ENCODE measurements around the gene GALNT1. TPM values are rescaled to one million over a fixed set of nuclear protein-coding genes. Genes with fewer than 3 reads are reported as not detected.

GALNT1 gene
- total RNA-seq, 4 donors from 2014 or later, result 40.2 to 47.9 (median 45.0) TPM

DNA sequence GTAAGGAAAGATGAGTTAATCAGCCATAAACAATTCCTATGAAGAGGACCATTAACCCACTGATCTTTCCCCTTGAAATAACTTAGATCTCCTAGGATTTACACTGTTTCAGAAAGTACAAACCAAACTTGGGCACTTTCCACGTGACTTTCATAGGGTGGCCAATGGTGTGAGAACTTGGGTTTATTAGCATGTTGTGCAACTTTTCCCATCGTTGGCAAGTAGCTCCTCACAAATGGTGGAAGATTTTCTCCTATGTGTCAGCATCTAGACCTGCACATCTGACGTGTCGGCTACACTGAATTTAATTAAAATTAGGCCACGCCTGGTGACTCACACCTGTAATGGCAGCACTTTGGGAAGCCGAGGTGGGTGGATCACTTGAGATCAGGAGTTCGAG, 116.3 kb downstream of the GALNT1 start:
- DNase-seq (no peak), ATAC-seq (no peak)
- Histone ChIP-seq H3K4me1 (peaks cover 7 to 13% of the 10 kb centered on the region in 2 donors), H3K27ac (no peak overlapping the region), H3K9me3 (no peaks in the 10 kb centered on the region), H3K27me3 (no peaks in the 10 kb centered on the region), H3K4me3 (no peak overlapping the region), H3K36me3 (peaks cover 0 to 6% of the 10 kb centered on the region in 2 donors)
- TF ChIP-seq POLR2A (IDR thresholded peaks at IDR 0.05), result no peak
- TF ChIP-seq, protein P1, sequence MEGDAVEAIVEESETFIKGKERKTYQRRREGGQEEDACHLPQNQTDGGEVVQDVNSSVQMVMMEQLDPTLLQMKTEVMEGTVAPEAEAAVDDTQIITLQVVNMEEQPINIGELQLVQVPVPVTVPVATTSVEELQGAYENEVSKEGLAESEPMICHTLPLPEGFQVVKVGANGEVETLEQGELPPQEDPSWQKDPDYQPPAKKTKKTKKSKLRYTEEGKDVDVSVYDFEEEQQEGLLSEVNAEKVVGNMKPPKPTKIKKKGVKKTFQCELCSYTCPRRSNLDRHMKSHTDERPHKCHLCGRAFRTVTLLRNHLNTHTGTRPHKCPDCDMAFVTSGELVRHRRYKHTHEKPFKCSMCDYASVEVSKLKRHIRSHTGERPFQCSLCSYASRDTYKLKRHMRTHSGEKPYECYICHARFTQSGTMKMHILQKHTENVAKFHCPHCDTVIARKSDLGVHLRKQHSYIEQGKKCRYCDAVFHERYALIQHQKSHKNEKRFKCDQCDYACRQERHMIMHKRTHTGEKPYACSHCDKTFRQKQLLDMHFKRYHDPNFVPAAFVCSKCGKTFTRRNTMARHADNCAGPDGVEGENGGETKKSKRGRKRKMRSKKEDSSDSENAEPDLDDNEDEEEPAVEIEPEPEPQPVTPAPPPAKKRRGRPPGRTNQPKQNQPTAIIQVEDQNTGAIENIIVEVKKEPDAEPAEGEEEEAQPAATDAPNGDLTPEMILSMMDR (IDR thresholded peaks at IDR 0.05 in 4 of 5, conservative IDR thresholded peaks at IDR 0.05 in 1 of 5), result no peak
- in situ Hi-C loops (cut with MboI; ENCODE audit: low sequenced_read_pairs in 4 of 4) (no loop called here), intact Hi-C loops (cut with DNase I; ENCODE audit: low total_unique reads) (loop anchor here (10.0 kb wide), 1 partner anchor 113 kb away; the partner anchor contains the start of gene GALNT1)

DNA sequence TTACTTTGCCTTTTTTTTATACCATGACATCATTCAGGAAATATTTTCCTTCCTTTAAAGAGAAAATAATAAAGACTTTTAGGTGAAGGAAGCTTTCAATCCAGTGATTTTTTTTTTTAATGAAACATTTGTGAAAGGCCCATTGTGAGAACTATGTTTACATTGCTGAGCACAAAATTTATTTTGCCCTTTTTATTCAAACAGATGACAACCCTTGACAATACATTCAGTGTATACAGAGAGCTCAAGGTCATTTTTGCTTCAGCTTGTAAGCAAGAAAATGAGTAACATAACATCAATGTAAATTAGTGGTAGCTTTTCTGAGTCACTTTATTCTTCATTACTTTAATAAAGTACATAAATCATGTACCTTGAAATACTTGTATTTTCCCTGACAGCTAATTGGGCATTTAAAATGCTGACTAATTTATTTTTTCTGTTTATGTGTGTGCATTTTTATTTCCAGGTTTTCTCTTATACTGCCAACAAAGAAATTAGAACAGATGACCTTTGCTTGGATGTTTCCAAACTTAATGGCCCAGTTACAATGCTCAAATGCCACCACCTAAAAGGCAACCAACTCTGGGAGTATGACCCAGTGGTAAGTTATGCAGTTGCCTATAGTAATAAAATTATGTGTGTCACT, 121.6 kb downstream of the GALNT1 start:
- intact Hi-C loops (cut with DNase I; ENCODE audit: low total_unique reads), result no loop called here
- H3K9me3 ChIP-seq, result no peaks in the 10 kb centered on the region
- no peak overlapping the region for H3K4me3 ChIP-seq
- no peaks in the 10 kb centered on the region for H3K4me1 ChIP-seq
- no peak for DNase-seq
- peaks cover 0 to 14% of the 10 kb centered on the region in 2 donors for H3K36me3 ChIP-seq
- H3K27ac ChIP-seq, result no peak overlapping the region
- ATAC-seq, result no peak
- in situ Hi-C loops (cut with MboI; ENCODE audit: low sequenced_read_pairs in 4 of 4), result no loop called here
- no peaks in the 10 kb centered on the region for H3K27me3 ChIP-seq
- no peak for TF ChIP-seq POLR2A (IDR thresholded peaks at IDR 0.05)
- TF ChIP-seq, protein P1 (IDR thresholded peaks at IDR 0.05 in 4 of 5, conservative IDR thresholded peaks at IDR 0.05 in 1 of 5), result no peak

DNA sequence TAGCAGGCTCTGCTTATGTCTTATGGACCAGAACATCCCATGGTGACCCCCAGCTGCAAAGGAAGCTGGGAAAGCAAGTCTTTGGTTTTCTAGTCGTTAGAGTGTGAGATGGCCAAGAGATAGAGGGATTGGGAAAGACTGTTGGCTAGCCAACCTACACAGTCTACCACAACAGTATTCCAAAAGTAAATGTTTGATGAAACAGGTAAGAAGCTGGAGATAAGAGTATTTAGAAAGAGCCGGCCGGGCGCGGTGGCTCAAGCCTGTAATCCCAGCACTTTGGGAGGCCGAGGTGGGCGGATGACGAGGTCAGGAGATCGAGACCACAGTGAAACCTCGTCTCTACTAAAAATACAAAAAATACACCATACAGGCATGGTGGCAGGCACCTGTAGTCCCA, 124.4 kb downstream of the GALNT1 start:
- Histone ChIP-seq H3K36me3 (peaks cover 0 to 15% of the 10 kb centered on the region in 2 donors), H3K4me3 (no peak overlapping the region), H3K27ac (no peak overlapping the region), H3K4me1 (no peaks in the 10 kb centered on the region), H3K9me3 (no peaks in the 10 kb centered on the region), H3K27me3 (no peaks in the 10 kb centered on the region)
- in situ Hi-C loops (cut with MboI; ENCODE audit: low sequenced_read_pairs in 4 of 4), result no loop called here
- DNase-seq (no peak), ATAC-seq (no peak)
- intact Hi-C loops (cut with DNase I; ENCODE audit: low total_unique reads), result no loop called here
- TF ChIP-seq, protein P1 (IDR thresholded peaks at IDR 0.05 in 4 of 5, conservative IDR thresholded peaks at IDR 0.05 in 1 of 5), result no peak
- TF ChIP-seq POLR2A (IDR thresholded peaks at IDR 0.05), result no peak

DNA sequence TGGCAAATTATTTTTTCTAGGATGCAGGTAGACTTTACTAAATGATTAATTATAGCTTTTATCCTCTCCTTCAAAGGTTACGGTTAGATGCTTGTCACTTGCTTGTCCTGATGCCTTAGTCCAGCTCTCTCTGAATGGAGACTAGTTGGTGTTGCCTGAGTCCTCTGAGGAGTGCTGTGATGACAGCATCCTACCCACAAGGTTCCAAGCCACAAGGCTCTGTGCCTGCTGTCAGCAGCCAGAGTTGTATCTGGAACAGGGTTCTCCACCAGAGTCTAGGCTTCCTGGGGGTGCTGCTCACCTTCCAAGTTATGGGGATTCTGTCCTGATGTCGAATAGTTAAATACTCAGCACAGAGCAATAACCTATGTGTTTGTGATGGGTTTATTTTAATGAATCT, 125.7 kb downstream of the GALNT1 start:
- intact Hi-C loops (cut with DNase I; ENCODE audit: low total_unique reads), result no loop called here

More for the DNA sequence above, 125.7 kb downstream of the GALNT1 start:
- H3K9me3 ChIP-seq, result no peaks in the 10 kb centered on the region
- no peak for ATAC-seq
- in situ Hi-C loops (cut with MboI; ENCODE audit: low sequenced_read_pairs in 4 of 4), result no loop called here
- H3K27me3 ChIP-seq, result no peaks in the 10 kb centered on the region
- H3K27ac ChIP-seq, result no peak overlapping the region
- DNase-seq, result no peak
- no peaks in the 10 kb centered on the region for H3K4me1 ChIP-seq
- TF ChIP-seq, protein P1 (IDR thresholded peaks at IDR 0.05 in 4 of 5, conservative IDR thresholded peaks at IDR 0.05 in 1 of 5), result no peak
- TF ChIP-seq POLR2A (IDR thresholded peaks at IDR 0.05), result no peak
- peaks cover 0 to 15% of the 10 kb centered on the region in 2 donors for H3K36me3 ChIP-seq
- no peak overlapping the region for H3K4me3 ChIP-seq

Data from gastrocnemius medialis (tissue), 4 donors.